Spleen (tissue), 11 donors: ENCODE data around the gene EIF2B2. TPM values are rescaled to one million over a fixed set of nuclear protein-coding genes. Genes with fewer than 3 reads are reported as not detected.

Source experiments
- DNase-seq: peaks from one replicate; pipeline ENCODE4 v3.0.0-alpha.2; 2020
- H3K27ac ChIP-seq, 8 donors: fragments of 200-600 bp; sonication (generic) in 7 of 8; 1 replicate in 4 of 8; 2 replicates in 4 of 8; pipeline versions ENCODE4 v1.5.0 to v1.8.0; 2016 to 2021; ENCODE audit warnings: inconsistent platforms in 4 of 8, mild to moderate bottlenecking in 4 of 8, moderate library complexity in 1 of 8
- H3K27me3 ChIP-seq, 7 donors: fragments of 200-600 bp; sonication (generic) in 6 of 7; replicated peaks in 1 of 7; 1 replicate in 4 of 7; 2 replicates in 3 of 7; pipeline versions ENCODE4 v1.5.0 to v1.8.0; 2016 to 2021; ENCODE audit warnings: inconsistent platforms in 3 of 7, mild to moderate bottlenecking in 1 of 7
- H3K36me3 ChIP-seq, 6 donors: fragments of 200-600 bp; sonication (generic) in 5 of 6; 1 replicate in 4 of 6; 2 replicates in 2 of 6; pipeline versions ENCODE4 v1.5.0 to v1.8.0; 2016 to 2021; ENCODE audit warnings: inconsistent platforms in 2 of 6
- H3K4me1 ChIP-seq, 6 donors: fragments of 200-600 bp; sonication (generic) in 5 of 6; 1 replicate in 3 of 6; 2 replicates in 3 of 6; pipeline versions ENCODE4 v1.5.0 to v1.8.0; 2016 to 2021; ENCODE audit warnings: inconsistent platforms in 3 of 6
- H3K4me3 ChIP-seq, 8 donors: fragments of 200-600 bp; sonication (generic) in 7 of 8; 1 replicate in 4 of 8; 2 replicates in 4 of 8; pipeline versions ENCODE4 v1.5.0 to v1.8.0; 2016 to 2021; ENCODE audit warnings: inconsistent platforms in 4 of 8, mild to moderate bottlenecking in 4 of 8, moderate library complexity in 2 of 8
- H3K9me3 ChIP-seq, 8 donors: fragments of 200-600 bp; sonication (generic) in 7 of 8; 1 replicate in 4 of 8; 2 replicates in 4 of 8; pipeline versions ENCODE4 v1.5.0 to v1.8.0; 2016 to 2021; ENCODE audit warnings: inconsistent platforms in 4 of 8
- CTCF ChIP-seq, 11 experiments: fragments of 200-600 bp in 7 of 11; fragments of 450-650 bp in 4 of 11; sonication (generic) in 4 of 11; IDR thresholded peaks in 8 of 11; conservative IDR thresholded peaks in 3 of 11; 1 replicate in 7 of 11; 2 replicates in 4 of 11; pipeline versions ENCODE4 v1.4.0 to v1.8.0; 2016 to 2021; ENCODE audit warnings: antibody characterized with exemption in 11 of 11, inconsistent platforms in 4 of 11, mild to moderate bottlenecking in 1 of 11
- POLR2A ChIP-seq, 3 donors: fragments of 450-650 bp; IDR thresholded peaks; one replicate each; pipeline ENCODE4 v1.5.1; 2017; ENCODE audit warnings: antibody characterized with exemption in 3 of 3, mild to moderate bottlenecking in 1 of 3
- POLR2AphosphoS5 ChIP-seq, 3 donors: sonication (generic); formaldehyde crosslinking; IDR thresholded peaks; one replicate each; pipeline ENCODE4 v1.5.1; 2017; ENCODE audit warnings: antibody characterized with exemption in 3 of 3
- WGBS, 5 donors: extraction: QIAGEN DNeasy Blood & Tissue Kit in 3 of 5; methylation state at CpG; one replicate each; pipeline versions ENCODE4 v1.1.5 to v1.1.7; 2013 to 2018; 5-methylcytosine and 5-hydroxymethylcytosine counted together
- intact Hi-C: fragments of 100-400 bp; cut with DNase I; formaldehyde crosslinking; loops from one replicate; pipeline ENCODE4 v1.15.0; 2023; ENCODE audit warnings: low total_unique reads
- polyA plus RNA-seq, 3 donors: library from polyadenylated mRNA; stranded (reverse); fragments of 200-250 nt; gene quantifications; one replicate each; pipeline ENCODE4 v1.2.1, GENCODE V29; 2013
- small RNA-seq, 4 donors: library from RNA; depleted of rRNA; stranded (forward); fragments of <200 nt; gene quantifications; one replicate each; pipeline ENCODE3, GENCODE V24; 2016
- total RNA-seq, 7 donors: library from RNA; depleted of rRNA in 3 of 7; stranded (reverse); fragments of >200 nt in 3 of 7; fragmentation: NEBNext Ultra II Directional in 4 of 7; extraction: Animal tissue kit (Norgen Biotek cat#: 25700) in 4 of 7; gene quantifications; one replicate each; pipeline versions ENCODE4 v1.1.0 to v1.2.1, GENCODE V29; 2016 to 2021
- donor health status: healthy with polysubstance abuse.
- donor health status: DM: no; HTN: no; CAD: no; lungs with moderate emphysema.
- donor health status: DM: no; HTN: no; CAD: no.
- donor health status: Bipolar disorder and iron deficiency.
- donor health status: healthy.
- donor health status: DM: no; HTN: no; CAD: no.
- donor health status: DM: yes; HTN: yes; CAD: no.

EIF2B2 gene
- total and polyA plus RNA-seq, 10 donors, result 16.0 to 38.1 (median 25.8) TPM

DNA sequence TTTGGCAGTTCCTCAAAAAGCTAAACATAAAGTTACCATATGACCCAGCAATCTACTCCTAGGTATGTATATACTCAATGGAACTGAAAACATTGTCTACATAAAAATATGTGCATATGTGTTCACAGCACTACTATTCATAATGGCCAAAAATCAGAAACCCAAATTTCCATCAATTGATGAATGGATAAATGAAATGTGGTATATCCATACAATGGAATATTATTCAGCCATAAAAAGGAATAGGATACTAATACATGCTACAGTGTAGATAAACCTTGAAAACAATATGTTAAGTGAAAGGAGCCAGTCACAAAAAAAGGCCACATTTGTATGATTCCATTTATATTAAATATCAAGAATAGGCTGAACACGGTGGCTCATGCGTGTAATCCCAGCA is 57.7 kb downstream of the EIF2B2 start:
- no peaks in the 10 kb centered on the region for H3K27me3 ChIP-seq
- intact Hi-C loops, result no loop called here
- peaks cover 8 to 23% (median 18%) of the 10 kb centered on the region in 6 donors for H3K4me1 ChIP-seq
- H3K36me3 ChIP-seq, result peaks cover 0 to 3% (median 0%) of the 10 kb centered on the region in 6 donors
- H3K4me3 ChIP-seq, result no peak overlapping the region
- TF ChIP-seq POLR2A (IDR thresholded peaks at IDR 0.05) (no peak), CTCF (IDR thresholded peaks at IDR 0.05 in 8 of 11, conservative IDR thresholded peaks at IDR 0.05 in 3 of 11) (no peak), POLR2AphosphoS5 (IDR thresholded peaks at IDR 0.05) (no peak)
- WGBS, 5 donors, result 48 to 83% (median 50%) methylated on average over 2 of the region's 2 CpGs
- H3K27ac ChIP-seq, result no peak overlapping the region
- no peaks in the 10 kb centered on the region for H3K9me3 ChIP-seq
- no peak for DNase-seq

Small RNAs within 50 kb of the gene (small RNA-seq; reads per million reads assigned to genes)
- gene RNU6-689P, result 0 reads per million in 4 donors

Other genes starting within 250 kb of the EIF2B2 start
- 100 to 1,000 TPM in 1 of 7 donors, 10 to 100 TPM in 6; 63.0 to 100 (median 79.8) TPM for gene YLPM1, start 239.6 kb upstream of the EIF2B2 start, total RNA-seq
- 10 to 100 TPM; 12.1 to 19.3 (median 16.7) TPM for gene YLPM1, start 239.6 kb upstream of the EIF2B2 start, polyA plus RNA-seq
- under 1 TPM in 2 of 7 donors, not detected in 5; 0.41 to 0.43 TPM for gene PROX2, start 126.8 kb upstream of the EIF2B2 start, total RNA-seq
- gene PROX2, start 126.8 kb upstream of the EIF2B2 start, polyA plus RNA-seq, result under 1 TPM in 2 of 3 donors, not detected in 1; 0.06 to 0.09 TPM
- 10 to 100 TPM; 70.9 to 80.0 (median 78.6) TPM for gene DLST, start 121.0 kb upstream of the EIF2B2 start, total RNA-seq
- gene DLST, start 121.0 kb upstream of the EIF2B2 start, polyA plus RNA-seq, result 10 to 100 TPM; 33.1 to 48.5 (median 33.4) TPM
- 10 to 100 TPM in 1 of 7 donors, 1 to 10 TPM in 6; 1.7 to 15.7 (median 5.7) TPM for gene RPS6KL1, start 79.7 kb upstream of the EIF2B2 start, total RNA-seq
- 1 to 10 TPM; 3.3 to 4.6 (median 4.6) TPM for gene RPS6KL1, start 79.7 kb upstream of the EIF2B2 start, polyA plus RNA-seq
- 1 to 10 TPM; 2.2 to 7.7 (median 2.7) TPM for gene PGF, start 47.3 kb upstream of the EIF2B2 start, total RNA-seq
- 1 to 10 TPM in 2 of 3 donors, under 1 TPM in 1; 0.87 to 6.2 (median 2.7) TPM for gene PGF, start 47.3 kb upstream of the EIF2B2 start, polyA plus RNA-seq
- gene MLH3, start 48.5 kb downstream of the EIF2B2 start, total RNA-seq, result 10 to 100 TPM; 24.8 to 37.7 (median 33.3) TPM
- gene MLH3, start 48.5 kb downstream of the EIF2B2 start, polyA plus RNA-seq, result 10 to 100 TPM; 14.8 to 19.8 (median 15.7) TPM
- gene ACYP1, start 61.1 kb downstream of the EIF2B2 start, total RNA-seq, result 10 to 100 TPM in 6 of 7 donors, 1 to 10 TPM in 1; 6.8 to 27.7 (median 15.8) TPM
- 10 to 100 TPM; 20.2 to 24.1 (median 21.3) TPM for gene ACYP1, start 61.1 kb downstream of the EIF2B2 start, polyA plus RNA-seq
- gene ZC2HC1C, start 66.7 kb downstream of the EIF2B2 start, total RNA-seq, result 1 to 10 TPM in 6 of 7 donors, under 1 TPM in 1; 0.89 to 2.8 (median 1.1) TPM
- gene ZC2HC1C, start 66.7 kb downstream of the EIF2B2 start, polyA plus RNA-seq, result 1 to 10 TPM; 1.1 to 2.4 (median 1.2) TPM
- gene NEK9, start 124.1 kb downstream of the EIF2B2 start, total RNA-seq, result 100 to 1,000 TPM in 1 of 7 donors, 10 to 100 TPM in 6; 68.5 to 102 (median 86.5) TPM
- gene NEK9, start 124.1 kb downstream of the EIF2B2 start, polyA plus RNA-seq, result 10 to 100 TPM; 31.7 to 38.8 (median 33.0) TPM
- gene TMED10, start 173.7 kb downstream of the EIF2B2 start, total RNA-seq, result 100 to 1,000 TPM; 167 to 212 (median 191) TPM
- 10 to 100 TPM; 33.3 to 52.2 (median 46.6) TPM for gene TMED10, start 173.7 kb downstream of the EIF2B2 start, polyA plus RNA-seq